ENCODE results near the gene PGM3. TPM values are rescaled to one million over a fixed set of nuclear protein-coding genes. Genes with fewer than 3 reads are reported as not detected.

The PGM3 gene
- total and polyA plus RNA-seq, 2 of the 4 experiments (the other 2 are of a cell fraction), result 68.4 to 336 TPM

GRCh38 chr6:83199173-83199862, 6.3 kb upstream of the PGM3 start:
- Histone ChIP-seq H3K4me3 (ENCODE audit: insufficient read depth, low read depth, low read length) (no peak overlapping the region), H3K18ac (ENCODE audit: low read depth, low read length) (peak overlapping the region; percentile 50; the same call in 1 of the 2 replicates), H3K9me1 (ENCODE audit: insufficient read depth, low read length) (peaks cover 13% of the 10 kb centered on the region), H2AFZ (replicated peaks; ENCODE audit: low read length, poor library complexity) (no peak overlapping the region), H4K8ac (ENCODE audit: low read depth in 2 of 2, low read length in 2 of 2) (peak overlapping the region in 1 of 2 experiments; percentile 50; a peak in 3 of 4 replicates), H3K9ac (ENCODE audit: low read depth, low read length) (no peak overlapping the region), H3K9me3 (ENCODE audit: control insufficient read depth, insufficient read depth, low read length) (no peaks in the 10 kb centered on the region), H3K36me3 (ENCODE audit: control insufficient read depth, insufficient read depth, low read length) (peaks cover 11% of the 10 kb centered on the region), H3K56ac (ENCODE audit: extremely low read depth, insufficient read depth, low read length) (0 out of 2 replicates have a peak overlapping the region, but pooled peaks have one; percentile 7), H3K14ac (replicated peaks; ENCODE audit: low read depth, low read length) (peak overlapping the region; percentile 31; the same call in 1 of the 2 replicates), H2AK5ac (ENCODE audit: low read depth, low read length) (no peak overlapping the region; the same call in 1 of the 2 replicates), H3K23ac (ENCODE audit: low read depth, low read length) (no peak overlapping the region), H3K4ac (ENCODE audit: low read depth, low read length) (peak overlapping the region; percentile 27; the same call in 1 of the 2 replicates), H3K4me1 (ENCODE audit: control insufficient read depth, insufficient read depth, low read length) (peaks cover 17% of the 10 kb centered on the region), H2BK20ac (ENCODE audit: low read depth, low read length) (no peak overlapping the region; the same call in 1 of the 2 replicates), H4K91ac (ENCODE audit: insufficient read depth, low read depth, low read length) (no peak overlapping the region), H2BK5ac (ENCODE audit: low read depth, low read length, poor library complexity, severe bottlenecking) (peak overlapping the region; percentile 62), H2BK15ac (ENCODE audit: low read depth, low read length) (0 out of 3 replicates have a peak overlapping the region, but pooled peaks have one; percentile 20), H3K79me1 (ENCODE audit: low read depth in 1 of 2, low read length in 2 of 2) (peaks cover 9 to 11% of the 10 kb centered on the region in 2 experiments; a peak in 2 of 4 replicates), H4K5ac (ENCODE audit: low read depth, low read length) (peak overlapping the region; percentile 10; the same call in 1 of the 2 replicates), H3K4me2 (ENCODE audit: low read depth, low read length) (no peak overlapping the region), H3K27me3 (ENCODE audit: control insufficient read depth, insufficient read depth, low read length) (no peaks in the 10 kb centered on the region), H3K27ac (ENCODE audit: insufficient read depth, low read length) (no peak overlapping the region), H2AK9ac (replicated peaks; ENCODE audit: low read depth, low read length, poor library complexity) (peak overlapping the region; percentile 39), H4K20me1 (ENCODE audit: insufficient read depth, low read length) (no peaks in the 10 kb centered on the region), H2BK120ac (ENCODE audit: low read depth, low read length) (peak overlapping the region; percentile 5; the same call in 1 of the 2 replicates)
- intact Hi-C loops (cut with micrococcal nuclease) (no loop called here), in situ Hi-C loops (cut with MboI; ENCODE audit: low sequenced_read_pairs) (loop anchor here (5.0 to 10.0 kb wide), 2 partner anchors 132 to 955 kb away; partner anchors contain the start of genes DOP1A, IBTK and UBE3D), dilution Hi-C loops (cut with HindIII; ENCODE audit: low sequenced_read_pairs, unreplicated experiment) (no loop called here)
- ChIA-PET CTCF (interaction anchor here (1.3 to 2.7 kb wide), 2 partner anchors 16 to 132 kb away, joined by 5 to 19 read pairs; partner anchors contain the start of gene DOP1A), POLR2A (ENCODE audit: unreplicated experiment) (no interaction called here)
- ATAC-seq (ENCODE audit: low read depth) (no peak), DNase-seq (no peak)
- no CpG with 5 or more reads among the region's 5 CpGs for WGBS, 2 experiments (ENCODE audit: extremely low coverage in 2 of 2, insufficient read length in 1 of 2)
- BruUV-seq (replicated peaks), result no TSS peak
- TF ChIP-seq CEBPB (IDR thresholded peaks at IDR 0.05; ENCODE audit: low read depth, low read length), result no peak
- TF ChIP-seq CHD1 (IDR thresholded peaks at IDR 0.05; ENCODE audit: low read depth, low read length), result no peak
- TF ChIP-seq RCOR1 (IDR thresholded peaks at IDR 0.05; ENCODE audit: insufficient replicate concordance, low read length), result no peak
- TF ChIP-seq ELK1 (IDR thresholded peaks at IDR 0.05; ENCODE audit: borderline replicate concordance, low read depth, low read length), result no peak
- no peak for TF ChIP-seq NFE2L2 (IDR thresholded peaks at IDR 0.05; ENCODE audit: low read depth, low read length)
- no peak for TF ChIP-seq MAFK (IDR thresholded peaks at IDR 0.05; ENCODE audit: low read depth, low read length)
- no peak for TF ChIP-seq RFX5 (IDR thresholded peaks at IDR 0.05; ENCODE audit: low read depth, low read length)
- no peak for TF ChIP-seq MXI1 (IDR thresholded peaks at IDR 0.05; ENCODE audit: borderline replicate concordance, low read depth, low read length)
- TF ChIP-seq POLR2A (IDR thresholded peaks at IDR 0.05; ENCODE audit: low read depth, low read length), result no peak
- TF ChIP-seq, protein P1, sequence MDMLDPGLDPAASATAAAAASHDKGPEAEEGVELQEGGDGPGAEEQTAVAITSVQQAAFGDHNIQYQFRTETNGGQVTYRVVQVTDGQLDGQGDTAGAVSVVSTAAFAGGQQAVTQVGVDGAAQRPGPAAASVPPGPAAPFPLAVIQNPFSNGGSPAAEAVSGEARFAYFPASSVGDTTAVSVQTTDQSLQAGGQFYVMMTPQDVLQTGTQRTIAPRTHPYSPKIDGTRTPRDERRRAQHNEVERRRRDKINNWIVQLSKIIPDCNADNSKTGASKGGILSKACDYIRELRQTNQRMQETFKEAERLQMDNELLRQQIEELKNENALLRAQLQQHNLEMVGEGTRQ (IDR thresholded peaks at IDR 0.05; ENCODE audit: low read depth, low read length), result no peak
- TF ChIP-seq CTCF (conservative IDR thresholded peaks at IDR 0.05; ENCODE audit: low read depth, low read length), result no peak
- no peak for TF ChIP-seq FOS (IDR thresholded peaks at IDR 0.05; ENCODE audit: low read depth, low read length)
- TF ChIP-seq SMC3 (IDR thresholded peaks at IDR 0.05; ENCODE audit: low read depth, low read length), result no peak
- TF ChIP-seq BHLHE40 (IDR thresholded peaks at IDR 0.05; ENCODE audit: low read depth, low read length), result no peak
